T-cell (primary cell): Measurements from ENCODE around the gene GJB3. TPM values are rescaled to one million over a fixed set of nuclear protein-coding genes. Genes with fewer than 3 reads are reported as not detected.

Experiments used
- ATAC-seq, 4 experiments: fragments of 200-7000 bp in 3 of 4; fragments of 150-1000 bp in 1 of 4; cut with Tn5 transposase; replicated peaks in 1 of 4; 1 replicate in 3 of 4; 2 replicates in 1 of 4; pipeline ENCODE4 v1.10.0; 2021; ENCODE audit warnings: moderate library complexity in 3 of 4, mild to moderate bottlenecking in 2 of 4, moderate number of reproducible peaks in 1 of 4
- CTCF ChIA-PET, 2 donors: fragments of 300-600 bp; sonication (Branson Sonifier 250); formaldehyde crosslinking; loops; one replicate each; lab custom pipeline; 2022; ENCODE audit warnings: antibody characterized with exemption in 2 of 2; lab: Charles Lee
- POLR2A ChIA-PET, 2 donors: fragments of 300-600 bp; sonication (Branson Sonifier 250); formaldehyde crosslinking; loops; one replicate each; lab custom pipeline; 2022; ENCODE audit warnings: antibody characterized with exemption in 2 of 2; lab: Charles Lee
- DNase-seq, 35 experiments: peaks; one replicate each; pipeline versions ENCODE4 v3.0.0 to v3.0.0-alpha.2; 2013 to 2023
- H3K27ac ChIP-seq: one replicate; pipeline ENCODE4 v1.5.1; 2013; ENCODE audit warnings: low read length
- H3K27me3 ChIP-seq, 2 experiments: replicated peaks in 1 of 2; 1 replicate in 1 of 2; 2 replicates in 1 of 2; pipeline versions ENCODE4 v1.6.1 to v1.7.0; 2013; ENCODE audit warnings: low read length in 1 of 2, mixed read lengths in 1 of 2; ENCODE audit not compliant: control insufficient read depth in 2 of 2, insufficient read depth in 2 of 2; ENCODE audit errors: extremely low read depth in 1 of 2
- H3K36me3 ChIP-seq, 2 donors: 1 replicate in 1 of 2; 2 replicates in 1 of 2; pipeline versions ENCODE4 v1.6.1 to v1.7.0; 2013; ENCODE audit warnings: low read length in 1 of 2; ENCODE audit not compliant: control insufficient read depth in 2 of 2, insufficient read depth in 1 of 2; ENCODE audit errors: extremely low read depth in 1 of 2
- H3K4me1 ChIP-seq, 2 experiments: 1 replicate in 1 of 2; 2 replicates in 1 of 2; pipeline versions ENCODE4 v1.6.1 to v1.7.0; 2013; ENCODE audit warnings: low read length in 2 of 2, mixed read lengths in 1 of 2; ENCODE audit not compliant: insufficient read depth in 2 of 2, control insufficient read depth in 1 of 2; ENCODE audit errors: extremely low read depth in 1 of 2
- H3K4me3 ChIP-seq, 2 donors: 1 replicate in 1 of 2; 2 replicates in 1 of 2; pipeline versions ENCODE4 v1.5.1 to v1.7.0; 2013; ENCODE audit warnings: mild to moderate bottlenecking in 2 of 2, low read length in 1 of 2, moderate library complexity in 1 of 2; ENCODE audit not compliant: control insufficient read depth in 1 of 2; ENCODE audit errors: extremely low read depth in 1 of 2
- H3K9me3 ChIP-seq: 2 replicates; pipeline ENCODE4 v1.7.0; 2013
- H3K27ac Mint-ChIP-seq, 2 donors: one replicate each; pipeline ENCODE4 v1.8.0; 2020 to 2021; ENCODE audit warnings: mild to moderate bottlenecking in 2 of 2, mixed read lengths in 2 of 2
- H3K27me3 Mint-ChIP-seq, 2 donors: one replicate each; pipeline ENCODE4 v1.8.0; 2021 to 2022; ENCODE audit warnings: mixed read lengths in 2 of 2
- H3K36me3 Mint-ChIP-seq: one replicate; pipeline ENCODE4 v1.8.0; 2021; ENCODE audit warnings: mixed read lengths
- H3K4me1 Mint-ChIP-seq, 3 donors: one replicate each; pipeline ENCODE4 v1.8.0; 2020 to 2022; ENCODE audit warnings: mixed read lengths in 3 of 3, mild to moderate bottlenecking in 1 of 3
- H3K4me3 Mint-ChIP-seq, 3 donors: one replicate each; pipeline ENCODE4 v1.8.0; 2020 to 2022; ENCODE audit warnings: mild to moderate bottlenecking in 3 of 3, mixed read lengths in 3 of 3, moderate library complexity in 3 of 3
- H3K9me3 Mint-ChIP-seq, 3 donors: one replicate each; pipeline ENCODE4 v1.8.0; 2020 to 2022; ENCODE audit warnings: mixed read lengths in 3 of 3
- WGBS: methylation state at CpG from one replicate; pipeline ENCODE4 v1.1.5; 2013; ENCODE audit warnings: missing lambda C conversion rate; ENCODE audit not compliant: insufficient coverage; 5-methylcytosine and 5-hydroxymethylcytosine counted together
- total RNA-seq, 35 experiments: library from RNA in 6 of 35; stranded (reverse) in 6 of 35; fragments of 120-200 nt in 1 of 35; gene quantifications; one replicate each; pipeline versions ENCODE4 v1.2.1 to v1.2.4 and lab custom pipeline; 2013 to 2026

Gene GJB3
- total RNA-seq, 5 donors from 2014 or later (not counting 1 experiment from before 2014, with no cell fraction given) = not detected

DNA sequence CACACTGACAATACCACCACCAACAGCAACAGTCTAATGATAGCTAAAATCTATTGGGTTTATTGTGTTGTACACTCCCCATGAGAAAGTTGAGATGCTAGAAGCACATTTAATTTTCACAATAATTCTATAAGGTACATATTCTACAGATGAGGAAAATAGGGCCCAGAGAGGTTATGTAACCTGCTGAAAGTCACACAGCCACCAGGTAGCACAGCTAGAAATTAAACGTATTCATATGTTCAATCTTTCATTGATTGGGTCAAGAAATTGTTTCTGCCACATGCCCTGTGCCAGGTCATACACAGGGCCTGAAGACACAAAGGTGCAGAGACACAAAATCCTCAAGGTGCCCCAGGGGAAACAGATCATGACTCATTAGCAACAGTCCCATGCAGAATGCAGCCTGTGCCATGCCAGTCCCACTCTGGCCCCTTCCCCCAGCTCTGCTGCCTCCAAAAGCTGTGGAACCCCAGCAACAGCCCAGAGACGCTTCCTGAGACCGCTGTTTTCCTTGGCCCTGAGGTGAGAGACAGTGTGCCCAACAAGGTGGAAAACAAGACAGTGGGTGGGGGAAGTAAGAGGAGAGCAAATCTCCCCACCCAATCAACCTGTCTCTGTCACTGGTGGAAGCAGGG is 43.9 kb downstream of the GJB3 start:
- WGBS = 71% methylated on average over 1 of the region's 3 CpGs
- Histone ChIP-seq H3K4me1 (no peaks in the 10 kb centered on the region), H3K27ac (no peak overlapping the region), H3K27me3 (no peaks in the 10 kb centered on the region), H3K4me3 (no peak overlapping the region), H3K36me3 (no peaks in the 10 kb centered on the region), H3K9me3 (no peaks in the 10 kb centered on the region)
- POLR2A ChIA-PET = no interaction called here
- CTCF ChIA-PET = no interaction called here
- ATAC-seq (no peak), DNase-seq (no peak)
- Mint-ChIP-seq H3K4me1 (peaks cover 0 to 5% (median 0%) of the 10 kb centered on the region in 3 donors), H3K9me3 (peaks cover 0 to 3% (median 3%) of the 10 kb centered on the region in 3 donors), H3K36me3 (peaks cover 10% of the 10 kb centered on the region), H3K4me3 (no peak overlapping the region), H3K27ac (no peak overlapping the region), H3K27me3 (no peaks in the 10 kb centered on the region)

DNA sequence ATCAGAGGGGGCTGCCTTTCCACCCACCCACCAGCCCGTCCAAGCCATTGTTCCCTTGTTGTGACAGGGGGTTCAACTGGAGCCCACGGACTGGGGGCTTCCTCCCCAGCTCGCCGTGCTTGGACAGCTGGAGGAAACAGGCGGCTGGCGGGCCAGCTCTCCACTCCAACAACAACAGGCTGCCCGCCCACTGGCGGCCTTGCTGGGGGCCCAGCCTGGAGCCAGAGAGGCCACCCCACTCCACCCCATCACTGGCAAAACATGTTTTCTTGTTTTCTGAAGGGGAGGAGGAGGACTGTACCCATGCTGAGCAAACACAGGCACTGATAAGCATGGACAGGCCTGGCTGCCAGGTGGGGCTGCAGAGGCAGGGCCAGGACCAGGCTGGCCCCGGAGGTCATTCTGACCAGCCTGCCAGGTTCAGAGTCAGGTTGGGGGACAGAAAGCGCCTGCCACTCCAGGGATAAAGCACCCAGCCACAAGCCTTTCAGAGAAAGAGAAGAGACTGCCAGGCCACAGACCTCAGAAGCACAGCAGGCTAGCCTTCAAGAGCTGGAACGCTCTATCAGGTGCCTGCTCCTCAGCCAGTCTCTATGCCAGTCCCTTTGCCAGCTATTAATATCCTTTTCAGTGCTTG is 44.6 kb downstream of the GJB3 start:
- ChIA-PET CTCF (no interaction called here), POLR2A (no interaction called here)
- no peaks in the 10 kb centered on the region for H3K4me1 ChIP-seq

DNA sequence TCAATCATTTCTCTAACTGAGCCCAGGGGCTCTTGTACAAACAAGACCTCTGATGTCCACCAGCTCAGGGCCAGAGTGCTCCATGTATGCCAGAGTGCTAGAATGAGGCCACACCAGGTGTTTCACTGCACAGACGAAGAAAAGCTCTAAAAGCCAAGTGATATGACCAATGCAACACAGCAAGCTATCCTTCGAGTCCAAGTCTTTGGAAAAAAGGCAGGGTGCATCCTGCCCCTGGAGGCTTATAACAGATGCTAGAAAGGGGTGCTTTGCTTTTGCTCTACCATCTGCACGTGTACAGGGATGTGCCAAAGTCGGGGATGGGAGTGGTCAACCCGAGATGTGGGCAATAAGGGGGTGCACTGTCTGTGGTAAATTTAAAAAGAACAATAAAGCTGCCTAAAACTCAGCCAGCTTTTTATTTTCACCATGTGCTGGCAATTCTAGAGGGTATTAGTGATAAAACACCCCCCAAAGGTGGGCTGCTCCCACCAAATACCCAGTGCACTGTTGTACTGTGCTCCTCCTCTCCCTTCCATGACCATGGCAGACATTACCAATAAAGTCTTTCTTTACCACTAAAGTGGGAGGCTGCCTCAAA is 46.4 kb downstream of the GJB3 start:
- H3K27me3 ChIP-seq = no peaks in the 10 kb centered on the region
- DNase-seq = no peak
- no peaks in the 10 kb centered on the region for H3K36me3 ChIP-seq
- no peak overlapping the region for H3K4me3 Mint-ChIP-seq
- peaks cover 0 to 5% (median 0%) of the 10 kb centered on the region in 3 donors for H3K4me1 Mint-ChIP-seq
- ChIA-PET POLR2A (no interaction called here), CTCF (no interaction called here)
- H3K4me3 ChIP-seq = no peak overlapping the region
- H3K4me1 ChIP-seq = no peaks in the 10 kb centered on the region
- no peak for ATAC-seq
- peaks cover 0 to 3% (median 3%) of the 10 kb centered on the region in 3 donors for H3K9me3 Mint-ChIP-seq
- H3K27ac Mint-ChIP-seq = no peak overlapping the region
- no peaks in the 10 kb centered on the region for H3K27me3 Mint-ChIP-seq
- peaks cover 8% of the 10 kb centered on the region for H3K36me3 Mint-ChIP-seq
- H3K9me3 ChIP-seq = no peaks in the 10 kb centered on the region
- no peak overlapping the region for H3K27ac ChIP-seq
- 100% methylated on average over 2 of the region's 5 CpGs for WGBS

More for the DNA sequence above, 44.6 kb downstream of the GJB3 start:
- H3K36me3 Mint-ChIP-seq = peaks cover 10% of the 10 kb centered on the region
- H3K27me3 ChIP-seq = no peaks in the 10 kb centered on the region
- H3K9me3 ChIP-seq = no peaks in the 10 kb centered on the region
- ATAC-seq (no peak), DNase-seq (no peak)
- H3K36me3 ChIP-seq = no peaks in the 10 kb centered on the region
- H3K27ac Mint-ChIP-seq = no peak overlapping the region
- H3K27ac ChIP-seq = no peak overlapping the region
- H3K4me1 Mint-ChIP-seq = peaks cover 0 to 5% (median 0%) of the 10 kb centered on the region in 3 donors
- H3K27me3 Mint-ChIP-seq = no peaks in the 10 kb centered on the region
- no peak overlapping the region for H3K4me3 Mint-ChIP-seq
- peaks cover 0 to 3% (median 3%) of the 10 kb centered on the region in 3 donors for H3K9me3 Mint-ChIP-seq
- no peak overlapping the region for H3K4me3 ChIP-seq
- 73% methylated on average over 4 of the region's 11 CpGs for WGBS

DNA sequence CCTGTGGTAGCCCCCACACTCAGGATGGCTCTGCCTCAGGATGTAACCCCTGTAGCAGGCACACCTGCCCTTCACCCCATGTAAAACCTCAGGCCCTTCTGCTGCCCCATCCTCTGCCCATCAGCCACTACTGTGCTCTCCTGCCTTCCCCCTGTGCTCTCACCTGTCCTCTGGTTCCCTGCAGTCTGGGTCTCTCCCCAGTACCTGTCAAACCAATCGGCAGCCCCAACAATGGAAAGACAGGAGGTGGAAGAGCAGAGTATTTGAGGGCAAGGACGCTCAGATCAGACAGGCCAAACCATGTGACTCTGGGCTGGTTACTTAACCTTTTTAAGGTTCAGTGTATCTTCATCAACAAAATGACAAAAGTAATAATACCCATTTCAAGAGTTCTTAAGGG is 47.6 kb downstream of the GJB3 start:
- Histone ChIP-seq H3K27me3 (no peaks in the 10 kb centered on the region), H3K27ac (no peak overlapping the region), H3K9me3 (no peaks in the 10 kb centered on the region), H3K36me3 (no peaks in the 10 kb centered on the region), H3K4me3 (no peak overlapping the region), H3K4me1 (no peaks in the 10 kb centered on the region)
- peaks cover 8% of the 10 kb centered on the region for H3K36me3 Mint-ChIP-seq
- ChIA-PET POLR2A (no interaction called here), CTCF (no interaction called here)
- peaks cover 0 to 3% (median 3%) of the 10 kb centered on the region in 3 donors for H3K9me3 Mint-ChIP-seq
- no peak overlapping the region for H3K27ac Mint-ChIP-seq
- peaks cover 0 to 5% (median 0%) of the 10 kb centered on the region in 3 donors for H3K4me1 Mint-ChIP-seq
- ATAC-seq (no peak), DNase-seq (no peak)
- no peaks in the 10 kb centered on the region for H3K27me3 Mint-ChIP-seq
- H3K4me3 Mint-ChIP-seq = no peak overlapping the region
- 100% methylated on average over 1 of the region's 2 CpGs for WGBS

DNA sequence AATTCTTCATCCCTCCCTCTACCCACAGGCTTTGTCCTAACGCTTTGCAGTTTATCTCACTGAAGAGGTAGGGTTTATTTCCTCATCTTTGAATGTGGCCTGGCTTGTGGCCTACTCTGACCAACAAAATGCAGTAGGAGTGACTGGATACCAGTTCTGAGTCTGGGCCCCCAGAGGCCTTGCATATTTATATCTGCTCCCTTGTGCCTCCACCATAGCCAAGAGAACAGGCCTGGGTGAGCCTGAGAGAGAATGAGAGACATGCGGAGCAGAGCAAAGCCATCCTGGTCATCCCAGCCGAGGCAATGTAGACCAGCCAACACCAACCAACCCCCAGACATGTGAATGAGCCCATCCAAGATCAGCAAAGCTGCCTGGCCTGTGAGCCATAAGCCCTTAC is 48.2 kb downstream of the GJB3 start:
- DNase-seq = no peak
- no peaks in the 10 kb centered on the region for H3K9me3 ChIP-seq
- peaks cover 5% of the 10 kb centered on the region for H3K36me3 Mint-ChIP-seq
- 100% methylated on average over 1 of the region's 3 CpGs for WGBS
- H3K4me1 Mint-ChIP-seq = peaks cover 0 to 5% (median 0%) of the 10 kb centered on the region in 3 donors
- H3K36me3 ChIP-seq = no peaks in the 10 kb centered on the region
- H3K4me3 ChIP-seq = no peak overlapping the region
- ChIA-PET CTCF (no interaction called here), POLR2A (no interaction called here)
- no peak for ATAC-seq
- H3K4me3 Mint-ChIP-seq = no peak overlapping the region
- no peaks in the 10 kb centered on the region for H3K27me3 ChIP-seq
- no peaks in the 10 kb centered on the region for H3K9me3 Mint-ChIP-seq
- no peak overlapping the region for H3K27ac Mint-ChIP-seq
- H3K4me1 ChIP-seq = no peaks in the 10 kb centered on the region
- no peak overlapping the region for H3K27ac ChIP-seq
- no peaks in the 10 kb centered on the region for H3K27me3 Mint-ChIP-seq

DNA sequence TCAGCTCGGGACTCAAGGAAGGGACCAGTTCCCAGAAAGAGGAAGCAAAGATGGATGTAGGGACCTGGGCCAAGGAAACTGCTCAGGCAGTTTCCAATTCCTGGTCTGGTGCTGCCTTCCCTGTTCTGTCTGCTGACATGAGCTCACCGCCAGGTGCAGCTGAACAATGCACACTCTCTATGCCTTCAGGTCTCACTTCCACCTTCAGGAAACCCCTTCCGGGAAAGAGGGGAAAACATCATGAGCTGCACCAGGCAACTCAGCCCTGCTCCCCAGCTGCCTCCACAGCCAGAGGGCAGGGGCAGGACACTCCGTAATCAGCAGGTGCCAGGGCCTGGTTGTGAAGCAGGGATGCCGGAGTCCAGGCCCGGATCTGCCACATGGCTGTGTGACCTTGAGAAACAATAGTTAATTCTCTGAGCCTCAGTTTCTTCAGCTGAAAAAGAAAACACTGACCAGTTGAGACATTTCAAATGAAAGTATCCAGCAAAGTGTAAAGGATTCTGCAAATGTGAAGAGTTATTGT is 50.8 kb downstream of the GJB3 start:
- H3K27ac Mint-ChIP-seq = no peak overlapping the region
- ChIA-PET POLR2A (no interaction called here), CTCF (interaction anchor here in 1 of 2 donors (0.5 kb wide), 1 partner anchor 358 kb away, joined by 5 read pairs; no protein-coding TSS in a partner anchor)
- H3K4me3 Mint-ChIP-seq = no peak overlapping the region
- Histone ChIP-seq H3K9me3 (no peaks in the 10 kb centered on the region), H3K4me1 (no peaks in the 10 kb centered on the region), H3K36me3 (no peaks in the 10 kb centered on the region), H3K27me3 (no peaks in the 10 kb centered on the region), H3K27ac (no peak overlapping the region), H3K4me3 (no peak overlapping the region)
- no peak for ATAC-seq
- H3K27me3 Mint-ChIP-seq = no peaks in the 10 kb centered on the region
- peaks cover 0 to 5% (median 0%) of the 10 kb centered on the region in 3 donors for H3K4me1 Mint-ChIP-seq
- WGBS = 78% methylated on average over 3 of the region's 6 CpGs
- no peaks in the 10 kb centered on the region for H3K9me3 Mint-ChIP-seq
- no peak for DNase-seq
- H3K36me3 Mint-ChIP-seq = peaks cover 9% of the 10 kb centered on the region
